Gastrocnemius medialis (tissue), 4 donors: Measurements from ENCODE around the gene MINDY1.

Experiments used
- CTCF ChIP-seq, 5 experiments: fragments of 450-650 bp in 3 of 5; fragments of 200-600 bp in 2 of 5; sonication (generic) in 2 of 5; IDR thresholded peaks in 4 of 5; conservative IDR thresholded peaks in 1 of 5; 1 replicate in 4 of 5; 2 replicates in 1 of 5; pipeline ENCODE4 v1.5.1; 2016 to 2019; ENCODE audit warnings: antibody characterized with exemption in 5 of 5, mild to moderate bottlenecking in 3 of 5, moderate library complexity in 3 of 5
- POLR2A ChIP-seq, 2 donors: fragments of 450-650 bp; IDR thresholded peaks; one replicate each; pipeline ENCODE4 v1.6.1; 2017; ENCODE audit warnings: antibody characterized with exemption in 2 of 2, mild to moderate bottlenecking in 2 of 2, moderate library complexity in 2 of 2

- no peak for TF ChIP-seq POLR2A (IDR thresholded peaks at IDR 0.05)
- TF ChIP-seq CTCF (IDR thresholded peaks at IDR 0.05 in 4 of 5, conservative IDR thresholded peaks at IDR 0.05 in 1 of 5), result no peak
These were observed 52.0 kb downstream of the MINDY1 start for GRCh38 chr1:150954708-150955107.
